ENCODE measurements around the gene CYB5RL. TPM values are rescaled to one million over a fixed set of nuclear protein-coding genes. Genes with fewer than 3 reads are reported as not detected.

Gene CYB5RL
- total RNA-seq, 1 donor from 2014 or later: 8.1 TPM

GRCh38 chr1:54200519-54200997, 728 bp upstream of the CYB5RL start:
- intact Hi-C loops (cut with DNase I): no loop called here
- ATAC-seq (peak; percentile 20), DNase-seq (ENCODE audit: low spot score) (no peak)

GRCh38 chr1:54199151-54199764, 572 bp downstream of the CYB5RL start:
- intact Hi-C loops (cut with DNase I): no loop called here
- DNase-seq (ENCODE audit: low spot score): no peak
- no peak for ATAC-seq

- no peak for ATAC-seq
- intact Hi-C loops (cut with DNase I): no loop called here
- DNase-seq (ENCODE audit: low spot score): no peak
These were observed 6.4 kb downstream of the CYB5RL start for GRCh38 chr1:54193453-54193852.

- DNase-seq (ENCODE audit: low spot score): no peak
- ATAC-seq: no peak
- intact Hi-C loops (cut with DNase I): no loop called here
These were observed 8.3 kb downstream of the CYB5RL start for GRCh38 chr1:54191525-54191924.

GRCh38 chr1:54190526-54190925, 9.3 kb downstream of the CYB5RL start:
- DNase-seq (ENCODE audit: low spot score): no peak
- no peak for ATAC-seq
- intact Hi-C loops (cut with DNase I): no loop called here

GRCh38 chr1:54188291-54188690, 11.5 kb downstream of the CYB5RL start:
- ATAC-seq (no peak), DNase-seq (ENCODE audit: low spot score) (no peak)
- intact Hi-C loops (cut with DNase I): no loop called here

GRCh38 chr1:54186056-54186455, 13.8 kb downstream of the CYB5RL start:
- no peak for ATAC-seq
- intact Hi-C loops (cut with DNase I): no loop called here

GRCh38 chr1:54180701-54181360, 19.0 kb downstream of the CYB5RL start:
- DNase-seq (ENCODE audit: low spot score) (no peak), ATAC-seq (no peak)
- intact Hi-C loops (cut with DNase I): no loop called here

More at GRCh38 chr1:54186056-54186455, 13.8 kb downstream of the CYB5RL start:
- DNase-seq (ENCODE audit: low spot score): no peak

- DNase-seq (ENCODE audit: low spot score) (no peak), ATAC-seq (no peak)
- intact Hi-C loops (cut with DNase I): no loop called here
These were observed 21.3 kb downstream of the CYB5RL start for GRCh38 chr1:54178296-54179070.

- intact Hi-C loops (cut with DNase I): no loop called here
- ATAC-seq: no peak
- DNase-seq (ENCODE audit: low spot score): no peak
These were observed 22.1 kb downstream of the CYB5RL start for GRCh38 chr1:54177726-54178125.

- ATAC-seq: no peak
- no peak for DNase-seq (ENCODE audit: low spot score)
- intact Hi-C loops (cut with DNase I): no loop called here
These were observed 23.1 kb downstream of the CYB5RL start for GRCh38 chr1:54176621-54177327.

GRCh38 chr1:54174106-54174505, 25.7 kb downstream of the CYB5RL start:
- no peak for DNase-seq (ENCODE audit: low spot score)
- intact Hi-C loops (cut with DNase I): no loop called here
- ATAC-seq: no peak

- no peak for ATAC-seq
- intact Hi-C loops (cut with DNase I): no loop called here
- DNase-seq (ENCODE audit: low spot score): no peak
These were observed 26.1 kb downstream of the CYB5RL start for GRCh38 chr1:54173681-54174080.

GRCh38 chr1:54172614-54173599, 26.9 kb downstream of the CYB5RL start:
- DNase-seq (ENCODE audit: low spot score) (no peak), ATAC-seq (no peak)

GRCh38 chr1:54171606-54172005, 28.2 kb downstream of the CYB5RL start:
- ATAC-seq: no peak
- no peak for DNase-seq (ENCODE audit: low spot score)
- intact Hi-C loops (cut with DNase I): no loop called here

More at GRCh38 chr1:54172614-54173599, 26.9 kb downstream of the CYB5RL start:
- intact Hi-C loops (cut with DNase I): no loop called here

GRCh38 chr1:54171016-54171415, 28.8 kb downstream of the CYB5RL start:
- ATAC-seq (no peak), DNase-seq (ENCODE audit: low spot score) (no peak)
- intact Hi-C loops (cut with DNase I): no loop called here

GRCh38 chr1:54169068-54169467, 30.8 kb downstream of the CYB5RL start:
- ATAC-seq: no peak
- intact Hi-C loops (cut with DNase I): no loop called here
- DNase-seq (ENCODE audit: low spot score): no peak

GRCh38 chr1:54168206-54168965, 31.4 kb downstream of the CYB5RL start:
- intact Hi-C loops (cut with DNase I): no loop called here
- DNase-seq (ENCODE audit: low spot score) (no peak), ATAC-seq (no peak)

Measured in sciatic nerve (tissue), 2 donors.